SK-N-MC (cell line): Measurements from ENCODE around the gene RBMS3.

Experiments used
- EZH2 ChIP-seq: fragments of 200-600 bp; sonication (generic); IDR thresholded peaks from one replicate; pipeline ENCODE4 v1.6.1; 2017; ENCODE audit warnings: antibody characterized with exemption
- FOXP2 ChIP-seq: optimal IDR thresholded peaks from 2 replicates; pipeline ENCODE3; 2011; ENCODE audit warnings: mild to moderate bottlenecking, moderate library complexity; ENCODE audit not compliant: insufficient read depth; ENCODE audit errors: extremely low read length, control extremely low read depth
- POLR2AphosphoS5 ChIP-seq: IDR thresholded peaks from 2 replicates; pipeline ENCODE4 v1.6.1; 2012; ENCODE audit warnings: mild to moderate bottlenecking, low read depth, low read length, borderline replicate concordance

GRCh38 chr3:29318251-29318650, 37.4 kb downstream of the RBMS3 start:
- TF ChIP-seq POLR2AphosphoS5 (no peak), EZH2 (no peak), FOXP2 (no peak)
